GM18498 (cell line): ENCODE data around the gene INSYN1.
"Not testable (repeated sequence)": the region's sequence is repeated elsewhere in the genome, so short reads cannot be mapped to it uniquely, and the experiment has no call there.

Experiments used
- ATAC-seq: cut with Tn5 transposase; IDR thresholded peaks from one replicate; pipeline ENCODE4 v1.9.1; 2021; ENCODE audit warnings: mild to moderate bottlenecking, moderate library complexity; ENCODE audit not compliant: unreplicated experiment

INSYN1 gene

DNA sequence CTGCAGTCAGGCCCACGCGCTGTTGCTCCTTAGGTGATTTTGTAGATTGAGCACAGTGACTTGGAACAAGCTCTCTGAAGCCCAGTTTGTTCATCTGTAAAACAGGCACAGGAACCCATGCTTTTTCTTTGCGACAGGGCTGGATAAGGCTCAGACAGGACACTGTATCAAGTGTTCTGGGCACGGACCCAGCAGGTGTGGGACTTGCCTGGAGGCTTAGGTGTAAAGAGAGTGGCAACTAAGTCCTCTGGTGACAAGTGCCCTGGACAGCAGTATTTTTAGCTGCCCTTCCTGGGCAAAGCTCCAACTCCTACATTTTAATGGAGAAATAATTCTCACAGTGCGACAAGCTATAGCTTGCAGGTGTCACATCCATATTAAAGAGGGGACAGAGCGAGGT, 36.7 kb downstream of the INSYN1 start:
- ATAC-seq = no peak

GRCh38 chr15:73715417-73715816, 37.7 kb downstream of the INSYN1 start:
- ATAC-seq = no peak

GRCh38 chr15:73714695-73715301, 38.4 kb downstream of the INSYN1 start:
- no peak for ATAC-seq

GRCh38 chr15:73712107-73712506, 41.0 kb downstream of the INSYN1 start:
- ATAC-seq = no peak

DNA sequence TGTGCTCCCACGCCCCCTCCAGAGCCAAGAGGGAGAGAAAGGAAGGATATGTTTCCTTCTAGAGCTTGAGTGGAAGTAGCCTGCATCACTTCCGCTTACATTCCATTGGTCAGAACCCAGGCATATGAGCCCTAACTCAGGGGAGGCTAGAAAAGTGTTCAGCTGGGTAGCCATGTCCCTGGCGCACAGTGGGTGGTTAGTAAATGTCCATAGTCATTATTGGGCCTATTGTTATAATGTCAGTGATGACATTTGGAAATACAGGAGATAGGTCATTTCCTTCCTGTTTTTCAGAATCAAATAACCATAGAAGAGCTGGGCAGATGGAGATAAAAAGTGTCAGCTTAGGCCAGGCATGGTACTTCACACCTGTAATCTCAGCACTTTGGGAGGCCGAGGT, 41.6 kb downstream of the INSYN1 start:
- no peak for ATAC-seq

GRCh38 chr15:73710321-73710720, 42.8 kb downstream of the INSYN1 start:
- ATAC-seq = no peak

- ATAC-seq = no peak
These were observed 43.5 kb downstream of the INSYN1 start for GRCh38 chr15:73709686-73710085.

DNA sequence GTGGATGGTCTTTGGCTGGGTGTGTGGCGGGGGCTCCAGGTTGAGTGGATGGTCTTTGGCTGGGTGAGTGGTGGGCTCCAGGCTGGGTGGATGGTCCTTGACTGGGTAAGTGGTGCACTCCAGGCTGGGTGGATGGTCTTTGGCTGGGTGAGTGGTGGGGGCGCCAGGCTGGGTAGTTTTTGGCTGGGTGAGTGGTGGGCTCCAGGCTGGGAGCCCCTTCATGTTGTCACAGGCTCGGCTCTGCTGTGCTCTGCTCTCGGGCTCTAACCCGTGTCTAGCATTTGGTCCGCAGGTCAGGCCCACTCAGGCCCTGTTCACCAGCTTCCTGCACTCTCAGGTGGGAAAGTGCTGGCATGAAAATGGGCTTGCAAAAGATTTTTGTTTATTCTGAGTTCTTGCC, 43.9 kb downstream of the INSYN1 start:
- no peak for ATAC-seq

- ATAC-seq = no peak
These were observed 44.5 kb downstream of the INSYN1 start for GRCh38 chr15:73708691-73709090.

DNA sequence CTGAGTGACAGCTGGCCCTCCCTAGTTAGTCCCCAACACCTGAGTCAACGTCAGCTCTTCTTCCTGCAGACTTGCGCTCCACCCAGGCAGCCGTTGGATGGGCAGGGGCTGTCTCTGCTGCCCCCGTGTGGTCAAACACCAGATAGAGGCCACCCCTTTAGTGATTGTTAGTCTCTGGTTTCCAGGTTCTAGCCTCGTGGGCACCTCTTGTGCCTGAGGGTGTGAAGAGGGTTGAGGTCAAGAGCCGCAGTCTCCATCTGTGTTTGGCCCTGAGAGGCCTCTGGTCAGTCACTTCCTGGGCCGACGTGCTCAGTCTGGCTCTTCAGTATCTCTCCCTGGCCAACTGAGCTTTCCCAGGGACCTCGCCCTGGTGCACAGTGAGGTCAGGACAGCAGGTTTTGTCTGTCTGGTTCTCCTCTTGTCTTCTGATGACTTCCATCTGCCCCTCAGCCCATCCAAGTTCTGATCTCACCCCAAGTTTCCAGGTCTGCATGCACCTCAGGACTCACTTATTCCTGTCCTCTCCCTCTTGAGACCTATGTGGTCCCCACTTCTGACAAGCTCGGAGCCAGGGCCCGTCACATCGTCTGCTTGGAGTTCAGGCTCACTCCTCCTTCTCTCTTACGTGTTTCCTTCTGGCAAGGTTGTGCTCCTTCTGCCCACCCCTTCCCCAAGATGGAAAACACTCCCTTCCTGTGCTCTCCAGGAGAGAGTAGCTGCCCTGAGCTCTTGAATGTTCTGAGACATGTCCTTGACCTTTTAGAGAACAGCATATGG, 48.1 kb downstream of the INSYN1 start:
- no peak for ATAC-seq

DNA sequence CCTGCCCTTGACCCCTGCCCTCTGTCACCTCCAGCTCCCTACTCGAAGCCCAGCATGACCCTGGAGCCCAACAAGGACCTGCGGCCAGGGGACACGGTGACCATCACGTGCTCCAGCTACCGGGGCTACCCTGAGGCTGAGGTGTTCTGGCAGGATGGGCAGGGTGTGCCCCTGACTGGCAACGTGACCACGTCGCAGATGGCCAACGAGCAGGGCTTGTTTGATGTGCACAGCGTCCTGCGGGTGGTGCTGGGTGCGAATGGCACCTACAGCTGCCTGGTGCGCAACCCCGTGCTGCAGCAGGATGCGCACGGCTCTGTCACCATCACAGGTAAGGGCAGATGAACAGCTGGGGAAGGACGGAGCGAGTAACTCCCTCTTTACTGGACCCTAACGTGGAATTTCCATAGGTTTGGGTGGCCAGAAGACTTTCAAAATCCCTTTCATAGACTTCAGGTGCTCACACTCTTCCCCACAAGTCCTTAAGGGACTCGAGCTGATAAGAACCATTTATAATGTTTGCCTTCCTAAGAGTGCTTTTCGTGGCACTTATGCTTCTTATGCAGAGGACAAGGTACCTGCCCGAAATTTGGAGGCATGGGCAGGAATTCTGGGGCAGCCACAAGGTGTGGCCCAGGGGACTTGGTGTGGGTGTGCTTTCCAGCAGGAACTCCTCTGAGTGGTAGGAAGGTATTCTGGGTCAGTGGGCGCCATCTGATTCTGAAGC, 48.8 kb downstream of the INSYN1 start:
- ATAC-seq = not testable (repeated sequence)

DNA sequence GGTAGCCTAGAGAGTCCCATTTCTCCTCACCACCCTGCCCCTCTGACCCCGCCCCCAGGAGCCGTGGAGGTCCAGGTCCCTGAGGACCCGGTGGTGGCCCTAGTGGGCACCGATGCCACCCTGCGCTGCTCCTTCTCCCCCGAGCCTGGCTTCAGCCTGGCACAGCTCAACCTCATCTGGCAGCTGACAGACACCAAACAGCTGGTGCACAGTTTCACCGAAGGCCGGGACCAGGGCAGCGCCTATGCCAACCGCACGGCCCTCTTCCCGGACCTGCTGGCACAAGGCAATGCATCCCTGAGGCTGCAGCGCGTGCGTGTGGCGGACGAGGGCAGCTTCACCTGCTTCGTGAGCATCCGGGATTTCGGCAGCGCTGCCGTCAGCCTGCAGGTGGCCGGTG, 49.5 kb downstream of the INSYN1 start:
- not testable (repeated sequence) for ATAC-seq

DNA sequence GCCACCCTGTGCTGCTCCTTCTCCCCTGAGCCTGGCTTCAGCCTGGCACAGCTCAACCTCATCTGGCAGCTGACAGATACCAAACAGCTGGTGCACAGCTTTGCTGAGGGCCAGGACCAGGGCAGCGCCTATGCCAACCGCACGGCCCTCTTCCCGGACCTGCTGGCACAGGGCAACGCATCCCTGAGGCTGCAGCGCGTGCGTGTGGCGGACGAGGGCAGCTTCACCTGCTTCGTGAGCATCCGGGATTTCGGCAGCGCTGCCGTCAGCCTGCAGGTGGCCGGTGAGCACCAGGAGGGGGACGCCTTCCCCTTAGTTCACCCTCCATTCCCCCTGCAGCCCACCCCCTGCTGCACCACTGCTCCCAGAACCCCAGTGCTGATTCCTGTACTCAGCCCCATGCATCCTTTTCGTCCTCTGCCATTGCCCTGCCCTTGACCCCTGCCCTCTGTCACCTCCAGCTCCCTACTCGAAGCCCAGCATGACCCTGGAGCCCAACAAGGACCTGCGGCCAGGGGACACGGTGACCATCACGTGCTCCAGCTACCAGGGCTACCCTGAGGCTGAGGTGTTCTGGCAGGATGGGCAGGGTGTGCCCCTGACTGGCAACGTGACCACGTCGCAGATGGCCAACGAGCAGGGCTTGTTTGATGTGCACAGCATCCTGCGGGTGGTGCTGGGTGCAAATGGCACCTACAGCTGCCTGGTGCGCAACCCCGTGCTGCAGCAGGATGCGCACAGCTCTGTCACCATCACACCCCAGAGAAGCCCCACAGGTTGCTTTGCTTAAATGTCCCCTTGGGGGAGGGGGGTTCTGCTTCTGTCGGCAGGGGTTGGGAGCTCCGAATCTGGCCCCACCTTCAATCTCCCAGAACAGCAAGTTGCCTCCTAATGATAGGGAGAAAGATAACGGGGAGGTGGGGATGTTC, 50.6 kb downstream of the INSYN1 start:
- not testable (repeated sequence) for ATAC-seq

DNA sequence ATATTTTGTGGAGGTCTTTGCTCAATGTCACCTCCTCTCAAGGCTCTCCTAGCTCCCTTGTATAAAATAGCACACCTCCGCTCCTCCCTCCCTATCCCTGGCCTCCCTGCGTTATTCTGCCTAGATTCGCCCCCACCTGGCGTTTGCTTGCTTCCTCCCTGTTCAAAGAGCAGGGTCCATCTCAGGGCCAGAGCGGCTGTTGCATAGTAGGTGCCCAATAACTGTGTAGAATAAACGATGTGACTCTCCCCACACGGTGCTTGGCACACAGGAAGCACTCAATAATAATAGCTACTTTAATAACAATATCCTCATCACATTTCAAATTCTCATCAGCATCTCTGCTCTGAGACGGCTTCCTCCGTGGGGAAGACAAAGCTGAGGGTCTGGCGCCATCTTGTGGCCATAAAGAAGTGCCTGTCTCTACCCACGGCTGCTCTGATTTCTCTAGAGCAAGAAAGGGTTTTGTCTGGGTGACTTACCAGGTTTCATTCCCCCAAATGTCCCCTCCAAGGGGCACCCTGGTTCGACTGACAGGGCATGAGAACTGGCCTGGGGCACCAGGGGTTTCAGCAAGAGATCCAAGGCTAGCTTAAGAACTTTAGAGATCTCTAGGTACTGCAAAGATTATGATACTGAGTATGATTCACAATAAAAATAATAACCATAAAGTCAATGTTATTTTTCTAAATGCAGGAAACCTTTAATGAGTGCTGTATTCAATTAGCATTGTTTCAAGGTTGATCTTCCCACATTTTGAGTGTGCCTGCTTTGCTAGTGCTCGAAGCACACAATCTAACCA, 52.9 kb downstream of the INSYN1 start:
- no peak for ATAC-seq

DNA sequence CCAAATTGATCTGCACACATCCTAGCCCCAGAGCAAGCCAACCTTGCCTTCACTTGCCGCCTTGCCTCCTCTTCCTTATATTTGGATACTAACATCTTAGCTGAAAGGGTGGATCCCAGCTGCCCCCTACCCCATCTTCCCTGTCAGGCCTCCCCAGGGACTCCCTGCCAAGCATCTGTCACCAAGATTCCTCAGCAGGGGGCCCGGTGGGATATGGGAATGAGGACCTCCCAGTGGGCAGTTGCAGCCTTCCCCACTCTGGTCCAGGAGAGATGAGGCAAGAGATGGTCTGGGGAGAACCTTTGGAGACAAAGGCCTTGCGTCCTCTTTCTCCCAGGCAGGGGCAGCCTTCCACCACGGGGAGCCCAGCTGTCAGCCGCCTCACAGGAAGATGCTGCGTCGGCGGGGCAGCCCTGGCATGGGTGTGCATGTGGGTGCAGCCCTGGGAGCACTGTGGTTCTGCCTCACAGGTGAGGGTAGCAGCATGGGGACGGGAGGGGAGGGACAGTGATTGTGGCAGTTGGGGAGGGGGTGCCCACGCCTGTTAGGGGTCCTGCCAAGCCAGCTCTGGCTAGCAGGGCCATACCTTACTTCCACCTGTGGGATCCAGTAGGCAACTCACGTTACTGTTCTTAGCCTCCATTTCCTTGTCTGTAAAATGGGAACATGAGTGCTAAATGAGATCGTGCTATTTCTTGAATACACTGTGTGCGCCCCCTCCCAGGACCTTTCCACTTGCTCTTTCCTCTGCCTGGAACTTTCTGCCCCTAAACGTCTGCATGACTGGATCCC, 53.7 kb downstream of the INSYN1 start:
- no peak for ATAC-seq

DNA sequence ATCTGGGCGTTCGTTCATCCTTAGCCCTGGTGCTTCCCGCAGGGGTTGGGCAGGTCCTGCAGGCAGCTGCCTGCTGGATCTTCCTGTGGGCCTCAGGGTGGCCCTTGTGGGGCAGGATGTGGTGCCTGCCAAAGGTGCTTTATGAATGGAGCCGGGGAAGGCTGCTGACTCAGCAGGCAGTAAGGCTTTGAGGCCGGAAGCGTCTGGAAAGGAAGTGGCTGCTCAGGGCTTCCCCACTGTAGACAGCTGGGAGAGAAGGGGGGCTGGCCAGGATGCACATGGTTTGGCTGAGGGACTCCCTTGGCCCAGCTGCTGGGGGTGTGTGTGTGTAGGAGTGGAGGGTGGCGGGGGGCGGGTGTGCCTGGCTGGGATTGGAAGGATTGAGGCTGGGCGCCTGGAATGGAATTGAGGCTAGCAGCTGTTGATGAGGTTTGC, 56.1 kb downstream of the INSYN1 start:
- ATAC-seq = peak; percentile 80

GRCh38 chr15:73696641-73697001, 56.5 kb downstream of the INSYN1 start:
- ATAC-seq = no peak

- no peak for ATAC-seq
These were observed 57.1 kb downstream of the INSYN1 start for GRCh38 chr15:73695773-73696640.
